Activated CD4-positive, alpha-beta T cell treated with anti-CD3 and anti-CD28 coated beads, Interleukin-2, amount 50 U/mL, for 24 hours (primary cell): ENCODE data around the gene HEPHL1.
"Not testable (repeated sequence)": the region's sequence is repeated elsewhere in the genome, so short reads cannot be mapped to it uniquely, and the experiment has no call there.

Experiments
- DNase-seq, 2 donors: peaks; one replicate each; pipeline ENCODE4 v3.0.0-alpha.2; 2020; ENCODE audit warnings: low read depth in 1 of 2, low spot score in 1 of 2

The HEPHL1 gene, protein sequence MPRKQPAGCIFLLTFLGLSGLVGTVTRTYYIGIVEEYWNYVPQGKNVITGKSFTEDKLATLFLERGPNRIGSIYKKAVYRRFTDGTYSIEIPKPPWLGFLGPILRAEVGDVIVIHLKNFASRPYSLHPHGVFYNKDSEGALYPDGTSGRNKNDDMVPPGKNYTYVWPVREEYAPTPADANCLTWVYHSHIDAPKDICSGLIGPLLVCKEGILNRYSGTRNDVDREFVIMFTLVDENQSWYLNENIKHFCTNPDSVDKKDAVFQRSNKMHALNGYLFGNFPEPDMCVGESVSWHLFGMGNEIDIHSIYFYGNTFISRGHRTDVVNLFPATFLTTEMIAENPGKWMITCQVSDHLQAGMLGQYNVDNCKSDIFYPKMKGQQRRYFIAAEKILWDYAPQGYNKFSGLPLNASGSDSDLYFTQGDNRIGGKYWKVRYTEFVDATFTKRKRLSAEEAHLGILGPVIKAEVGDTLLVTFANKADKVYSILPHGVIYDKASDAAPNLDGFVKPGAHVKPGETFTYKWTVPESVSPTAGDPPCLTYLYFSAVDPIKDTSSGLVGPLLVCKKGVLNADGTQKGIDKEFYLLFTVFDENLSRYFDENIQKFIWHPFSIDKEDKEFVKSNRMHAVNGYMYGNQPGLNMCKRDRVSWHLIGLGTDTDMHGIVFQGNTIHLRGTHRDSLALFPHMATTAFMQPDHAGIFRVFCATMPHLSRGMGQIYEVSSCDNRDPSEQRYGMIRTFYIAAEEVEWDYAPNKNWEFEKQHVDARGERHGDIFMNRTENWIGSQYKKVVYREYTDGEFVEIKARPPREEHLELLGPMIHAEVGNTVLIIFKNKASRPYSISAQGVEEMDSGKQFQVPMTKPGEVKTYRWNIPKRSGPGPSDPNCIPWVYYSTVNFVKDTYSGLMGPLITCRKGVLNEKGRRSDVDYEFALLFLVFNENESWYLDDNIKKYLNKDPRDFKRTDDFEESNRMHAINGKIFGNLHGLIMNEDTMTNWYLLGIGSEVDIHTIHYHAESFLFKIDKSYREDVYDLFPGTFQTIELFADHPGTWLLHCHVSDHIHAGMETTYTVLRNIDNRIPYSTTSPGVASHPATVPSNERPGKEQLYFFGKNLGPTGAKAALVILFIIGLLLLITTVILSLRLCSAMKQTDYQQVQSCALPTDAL

DNA sequence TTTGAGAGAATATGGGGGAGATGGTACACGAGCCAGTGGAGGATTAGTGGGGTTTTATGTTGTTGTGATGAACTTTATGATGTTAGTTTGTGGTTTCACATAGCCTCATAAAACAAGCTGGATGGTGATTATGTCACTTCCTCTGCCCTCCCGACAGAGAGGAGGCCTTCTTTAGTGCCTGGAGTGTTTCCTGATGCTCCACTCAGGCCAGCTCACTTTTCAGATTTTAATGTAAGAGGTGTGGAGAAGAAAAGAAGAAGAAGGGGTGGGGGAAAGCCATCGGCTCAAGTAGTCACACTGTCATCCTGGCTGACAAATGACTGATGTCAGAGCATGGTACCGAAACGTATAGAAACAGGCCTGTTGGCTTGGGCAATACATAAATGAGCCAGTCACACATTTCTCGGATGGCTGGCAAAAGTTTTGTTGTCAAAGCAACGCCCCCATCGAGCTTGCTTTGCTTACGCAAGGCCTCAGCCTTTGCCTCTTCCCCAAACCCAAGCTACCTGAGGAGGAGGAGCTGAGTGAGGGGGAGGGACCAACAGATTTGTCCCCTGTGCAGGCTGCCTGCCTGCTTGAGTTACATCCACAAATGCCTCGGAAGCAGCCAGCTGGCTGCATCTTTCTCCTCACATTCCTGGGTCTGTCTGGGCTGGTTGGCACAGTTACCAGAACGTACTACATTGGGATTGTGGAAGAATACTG, at the start of gene HEPHL1:
Gene HEPHL1 (plus strand): TSS at position 578 of the 705 bp plus-strand sequence. CDS start 15 bp downstream, at position 593.
- no peak for DNase-seq

DNA sequence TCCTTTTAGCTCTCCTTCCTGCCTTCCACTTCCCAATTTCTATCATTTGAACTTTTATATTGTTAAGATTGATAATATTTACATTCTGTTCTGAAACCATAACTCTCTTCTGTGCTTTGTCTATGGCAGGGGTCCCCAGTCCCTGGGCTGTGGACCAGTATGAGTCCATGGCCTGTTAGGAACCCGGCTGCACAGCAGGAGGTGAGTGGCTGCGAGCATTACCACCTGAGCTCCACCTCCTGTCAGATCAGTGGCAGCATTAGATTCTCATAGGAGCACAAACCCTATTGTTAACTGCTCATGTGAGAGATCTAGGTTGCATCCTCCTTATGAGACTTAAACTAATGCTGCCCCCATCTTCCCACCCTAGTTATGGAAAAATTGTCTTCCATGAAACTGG, 48.4 kb upstream of the HEPHL1 start:
- DNase-seq: no peak

DNA sequence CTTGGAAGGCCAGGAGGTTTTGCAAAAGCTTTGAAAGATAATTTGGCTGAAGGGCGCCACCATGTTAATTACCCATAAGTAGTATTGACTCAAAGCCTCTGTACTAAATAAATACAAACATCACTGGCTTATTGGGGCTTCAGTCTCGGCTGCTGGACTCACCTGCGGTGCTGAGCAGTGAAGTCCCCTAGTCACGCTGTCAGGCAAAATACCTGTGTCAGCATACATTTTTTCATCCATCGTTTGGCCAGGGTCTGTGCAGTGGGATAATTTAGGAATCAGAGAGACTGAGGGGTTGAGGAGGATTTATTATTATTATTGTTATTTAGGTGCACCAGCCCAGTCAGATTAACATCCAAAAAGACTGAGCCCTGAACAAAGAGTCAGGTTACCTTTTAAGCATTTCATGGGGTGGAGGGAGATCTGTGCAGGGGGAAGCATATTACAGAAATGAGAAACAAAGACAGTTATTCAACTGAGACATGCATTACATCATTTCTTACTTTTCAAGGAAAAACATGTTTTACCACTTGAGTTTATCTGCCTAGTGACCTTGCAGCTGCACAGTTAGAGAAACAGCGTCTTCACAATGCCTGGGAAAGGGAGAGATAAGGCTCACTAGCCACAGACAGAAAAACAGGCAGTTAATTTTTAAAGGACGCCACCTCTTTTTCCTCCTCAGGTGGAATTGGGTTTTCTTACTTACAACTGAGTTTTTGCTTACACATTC, 47.7 kb upstream of the HEPHL1 start:
- not testable (repeated sequence) for DNase-seq

DNA sequence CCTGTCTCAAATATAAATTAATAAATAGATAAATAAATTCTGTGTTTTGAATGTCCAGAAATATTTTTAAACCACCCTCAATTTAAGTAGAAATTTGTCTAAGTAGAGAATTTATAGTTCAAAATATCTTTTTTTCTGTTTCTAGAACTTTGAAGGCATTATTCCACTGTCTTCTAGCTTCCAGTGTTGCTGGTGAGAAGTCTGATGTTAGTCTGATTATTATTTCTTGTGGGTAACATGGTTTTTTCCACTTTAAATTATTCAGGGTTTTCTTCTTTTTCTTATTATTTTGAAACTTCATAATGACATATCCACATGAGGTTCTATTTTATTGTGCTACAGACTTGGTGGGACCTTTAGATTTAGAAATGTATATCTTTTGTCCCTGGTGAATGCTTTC, 46.4 kb upstream of the HEPHL1 start:
- DNase-seq: no peak

DNA sequence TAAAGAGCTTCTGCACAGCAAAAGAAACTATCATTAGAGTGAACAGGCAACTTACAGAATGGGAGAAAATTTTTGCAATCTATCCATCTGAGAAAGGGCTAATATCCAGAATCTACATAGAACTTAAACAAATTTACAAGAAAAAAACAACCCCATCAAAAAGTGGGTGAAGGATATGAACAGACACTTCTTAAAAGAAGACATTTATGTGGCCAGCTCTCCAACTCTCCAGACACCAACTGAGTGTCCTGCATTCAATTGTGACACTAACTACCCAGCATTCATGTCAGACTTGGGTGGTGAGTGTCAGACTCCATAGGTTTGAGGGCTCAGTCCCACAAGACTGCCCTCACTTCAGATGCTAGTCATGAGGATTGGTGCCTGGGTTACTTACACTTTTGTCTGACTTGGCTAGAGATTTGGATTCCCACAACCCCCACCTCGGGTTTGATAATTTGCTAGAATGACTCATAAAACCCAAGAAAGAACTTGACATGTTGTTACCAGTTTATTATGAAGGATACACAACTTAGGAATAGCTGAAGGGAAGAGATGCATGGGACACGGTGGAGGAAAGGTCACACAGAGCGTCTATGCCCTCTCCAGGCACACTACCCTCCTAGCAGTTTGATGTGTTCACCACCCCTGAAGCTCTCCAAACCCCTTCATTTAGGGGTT, 44.4 kb upstream of the HEPHL1 start:
- not testable (repeated sequence) for DNase-seq

DNA sequence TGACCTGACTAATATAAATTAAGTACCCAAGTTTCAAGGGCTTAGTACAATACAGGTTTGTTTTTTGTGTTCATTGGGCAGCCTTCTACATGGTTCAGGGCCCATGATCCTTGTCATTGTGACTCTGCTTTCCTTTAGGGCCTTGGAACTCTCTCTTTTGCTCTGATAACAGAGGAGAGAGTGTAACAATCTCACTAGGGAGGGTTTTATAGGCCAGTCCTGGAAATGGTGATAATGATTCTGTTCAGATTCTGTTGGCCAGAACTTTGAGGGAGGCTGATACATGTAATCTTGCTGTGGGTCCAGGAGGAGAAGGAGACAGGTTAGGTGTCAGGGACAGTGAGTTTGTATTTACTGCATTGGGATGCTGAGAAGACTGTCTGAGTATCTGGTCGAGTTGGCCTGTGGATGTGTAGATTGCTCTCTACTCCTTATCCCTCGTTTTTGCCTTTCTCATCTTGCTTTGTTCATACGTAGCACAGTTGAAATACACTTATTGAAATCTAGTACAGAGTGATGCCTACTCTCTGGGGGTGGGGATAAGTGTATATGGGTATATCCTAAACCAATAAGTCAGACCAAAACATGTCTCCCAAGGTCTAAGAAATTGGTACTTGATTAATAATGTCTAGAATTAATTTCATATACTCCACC, 37.5 kb upstream of the HEPHL1 start:
- no peak for DNase-seq

DNA sequence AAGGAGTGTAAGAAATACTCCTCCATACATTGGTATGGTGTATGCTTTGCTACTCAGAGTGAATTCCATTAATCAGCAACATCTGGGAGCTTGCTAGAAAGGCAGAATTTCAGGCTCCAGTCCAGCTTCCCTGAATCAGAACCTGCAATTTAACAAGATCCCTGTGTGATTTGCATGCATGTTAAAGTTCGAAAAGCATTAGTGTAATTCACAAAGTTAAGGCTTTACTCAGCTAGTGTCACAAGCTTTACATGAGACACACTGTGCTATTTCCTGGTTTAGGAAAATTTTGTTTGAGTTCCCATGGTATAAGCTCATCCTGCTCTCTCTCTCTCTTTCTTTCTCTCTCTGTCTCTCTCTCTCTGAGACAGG, 37.0 kb upstream of the HEPHL1 start:
- DNase-seq: no peak

DNA sequence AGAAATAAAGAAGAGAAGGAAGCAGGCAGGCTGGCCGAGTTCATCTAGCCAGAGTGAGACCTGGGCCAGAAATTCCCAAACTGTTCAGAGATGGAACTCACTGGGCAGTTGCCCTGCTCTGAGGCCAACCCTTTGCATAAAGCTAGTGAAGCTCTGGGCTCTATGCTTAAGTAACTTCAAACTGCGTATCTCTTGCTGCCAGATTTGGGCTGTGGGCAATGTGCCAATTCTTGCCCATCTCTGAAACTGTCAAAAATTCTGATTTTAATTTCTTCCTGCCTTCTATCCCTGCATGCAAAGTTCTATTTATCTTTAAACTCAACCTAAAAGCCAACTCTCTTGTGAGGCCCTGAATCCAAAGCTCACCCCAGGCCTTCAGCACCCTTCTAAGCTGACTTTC, 36.2 kb upstream of the HEPHL1 start:
- DNase-seq: no peak

DNA sequence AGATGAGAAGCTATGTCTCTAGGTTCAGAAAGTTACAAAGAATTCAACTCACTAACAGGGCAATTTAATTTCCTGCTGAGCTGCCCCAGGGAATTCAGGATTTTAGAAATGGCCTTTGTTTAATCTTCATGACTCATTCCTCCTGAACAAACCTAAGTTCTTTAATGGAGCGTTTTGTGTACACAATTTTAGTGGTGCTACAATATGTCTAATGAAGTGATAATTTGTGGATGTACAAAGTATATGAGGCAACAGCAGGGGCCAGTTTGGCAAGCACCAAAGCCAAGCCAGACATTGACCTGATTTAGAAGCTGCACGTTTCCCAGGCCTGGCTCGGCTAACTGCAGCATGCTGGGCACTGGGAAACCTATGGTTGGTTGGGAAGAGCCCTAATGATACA, 34.4 kb upstream of the HEPHL1 start:
- no peak for DNase-seq

DNA sequence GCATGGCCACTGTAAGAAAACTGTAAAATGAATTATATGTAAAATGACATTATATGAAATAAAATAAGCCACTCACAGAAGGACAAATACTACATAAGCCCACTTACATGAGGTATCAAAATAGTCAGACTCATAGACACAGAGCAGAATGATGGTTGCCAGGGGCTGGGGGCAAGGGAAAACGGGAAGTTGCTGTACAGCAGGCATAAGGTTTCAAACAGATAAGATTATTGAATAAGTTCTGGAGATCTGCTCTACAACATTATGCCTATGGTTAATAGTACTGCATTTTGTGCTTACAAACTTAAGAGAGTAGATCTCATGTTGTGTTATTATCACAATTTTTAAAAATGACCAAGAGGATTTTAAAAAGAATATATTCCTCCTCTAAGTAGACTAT, 32.7 kb upstream of the HEPHL1 start:
- DNase-seq: no peak

DNA sequence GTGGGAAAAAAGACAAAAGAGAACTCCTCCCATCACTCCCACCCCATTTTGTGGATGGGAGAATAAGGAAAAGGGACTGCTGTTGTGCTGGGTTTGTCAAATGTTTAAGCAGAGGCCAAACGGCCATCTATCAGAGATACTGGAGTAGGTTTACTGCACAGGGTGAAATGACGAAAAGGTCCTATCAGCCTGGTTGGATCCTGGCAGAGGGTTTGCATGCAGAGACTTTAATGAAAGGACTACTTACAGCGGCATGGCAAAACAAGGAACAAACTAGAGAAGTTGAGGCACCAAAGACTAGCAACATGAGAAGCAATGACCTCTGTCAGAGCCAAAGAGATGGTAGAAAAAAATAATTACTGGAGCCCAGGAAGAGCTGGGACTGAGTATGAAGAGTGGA, 32.2 kb upstream of the HEPHL1 start:
- no peak for DNase-seq

DNA sequence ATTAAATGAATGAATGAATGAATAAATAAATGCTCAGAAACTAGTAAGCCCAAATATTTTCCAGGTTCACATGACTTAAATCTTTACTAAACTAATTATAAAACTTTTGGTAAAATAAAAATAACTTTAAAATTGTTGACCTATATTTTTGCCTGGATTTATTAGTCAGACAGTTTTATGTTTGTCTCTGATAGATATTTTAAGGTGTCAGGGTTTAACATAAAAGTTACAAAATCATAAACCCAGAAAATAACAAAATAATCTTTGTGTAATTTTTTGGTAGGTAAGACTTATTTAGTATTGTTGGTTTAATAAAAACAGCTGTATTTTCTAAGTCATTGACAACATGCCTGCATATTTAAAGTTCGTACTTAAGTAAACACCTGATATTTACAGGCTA, 27.4 kb upstream of the HEPHL1 start:
- no peak for DNase-seq

DNA sequence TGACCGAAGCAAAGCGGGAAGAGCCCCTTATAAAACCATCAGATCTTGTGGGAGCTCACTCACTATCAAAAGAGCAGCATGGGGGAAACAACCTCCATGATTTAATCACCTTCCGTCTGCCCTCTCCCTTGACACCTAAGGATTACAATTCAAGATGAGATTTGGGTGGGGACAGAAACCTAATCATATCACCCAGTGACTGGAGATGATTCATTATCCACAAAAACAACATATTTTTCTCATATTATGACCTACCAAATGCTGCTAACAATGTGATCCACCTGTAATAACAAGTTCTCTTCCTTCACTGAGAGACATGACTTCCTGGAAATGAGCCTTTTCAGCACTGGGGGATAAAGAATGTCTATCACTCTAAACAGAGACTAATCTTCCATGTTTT, 23.4 kb upstream of the HEPHL1 start:
- DNase-seq: no peak

DNA sequence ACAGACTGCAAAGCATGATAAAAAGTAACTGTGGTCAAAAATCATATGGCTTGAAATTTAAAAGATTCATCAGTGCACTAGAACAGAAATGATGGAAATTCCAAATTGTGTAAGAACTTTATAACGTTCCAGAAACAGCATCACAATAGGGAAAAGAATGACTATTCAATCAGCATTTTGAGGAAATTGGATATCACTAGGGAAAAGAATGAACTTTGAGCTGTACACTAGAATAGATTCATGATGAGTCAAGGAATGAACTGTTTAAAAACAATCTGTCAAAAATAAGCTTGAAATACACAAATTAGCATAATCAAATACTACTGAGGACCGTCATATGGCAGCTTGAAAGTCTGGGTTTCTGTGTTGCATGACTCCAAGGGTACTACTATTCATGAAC, 20.5 kb upstream of the HEPHL1 start:
- no peak for DNase-seq

DNA sequence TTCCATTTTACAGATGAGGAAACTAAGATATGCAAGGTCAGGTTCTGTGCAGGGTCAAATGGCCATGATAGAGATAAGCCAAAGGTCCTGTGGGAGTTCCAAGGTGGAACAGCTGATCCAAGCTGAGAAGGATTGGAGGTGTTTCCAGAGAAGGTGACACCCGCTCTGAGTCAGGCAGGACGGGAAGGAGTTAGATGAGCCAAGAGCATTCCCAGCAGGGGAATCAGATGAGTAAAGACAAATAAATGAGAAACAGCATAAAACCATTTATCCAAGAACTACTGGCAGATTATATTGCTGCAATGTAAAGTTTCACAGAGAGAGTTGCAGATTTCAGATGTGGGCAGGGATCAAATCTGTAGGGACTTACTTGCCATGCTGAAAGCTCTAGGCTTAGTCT, 18.9 kb upstream of the HEPHL1 start:
- DNase-seq: no peak

DNA sequence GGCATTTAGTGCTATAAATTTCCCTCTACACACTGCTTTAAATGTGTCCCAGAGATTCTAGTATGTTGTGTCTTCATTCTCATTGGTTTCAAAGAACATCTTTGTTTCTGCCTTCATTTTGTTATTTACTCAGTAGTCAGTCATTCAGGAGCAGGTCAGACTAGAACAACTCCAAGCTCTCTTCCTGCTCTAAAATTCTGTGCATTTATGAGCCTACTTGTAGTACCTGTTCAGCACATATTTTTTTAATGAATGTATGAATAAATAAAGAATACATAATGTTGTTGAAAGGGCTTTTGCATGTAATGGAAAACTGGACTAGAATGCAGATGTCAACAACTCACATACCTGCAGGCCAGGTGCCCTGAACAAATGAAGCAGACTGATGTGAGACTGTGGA, 13.7 kb upstream of the HEPHL1 start:
- no peak for DNase-seq

DNA sequence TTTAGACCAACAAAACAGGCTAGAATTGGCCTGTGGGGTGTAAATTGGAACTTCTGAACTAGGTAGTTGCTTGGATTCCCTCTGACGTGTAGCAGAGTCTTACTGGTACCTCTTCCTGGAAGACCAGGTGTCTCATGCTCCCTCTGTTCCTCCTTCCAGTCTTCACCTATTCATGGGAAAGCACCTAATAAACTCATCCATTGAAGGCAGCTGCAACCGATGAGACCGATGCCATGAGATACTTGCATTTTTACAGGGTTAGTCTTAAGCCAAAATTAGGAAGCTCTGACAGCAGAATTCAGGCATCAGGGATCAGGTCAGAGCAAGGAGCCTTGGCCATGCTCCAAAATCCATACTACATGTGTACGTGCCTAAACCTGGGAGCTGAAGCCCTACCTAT, 13.2 kb upstream of the HEPHL1 start:
- no peak for DNase-seq

DNA sequence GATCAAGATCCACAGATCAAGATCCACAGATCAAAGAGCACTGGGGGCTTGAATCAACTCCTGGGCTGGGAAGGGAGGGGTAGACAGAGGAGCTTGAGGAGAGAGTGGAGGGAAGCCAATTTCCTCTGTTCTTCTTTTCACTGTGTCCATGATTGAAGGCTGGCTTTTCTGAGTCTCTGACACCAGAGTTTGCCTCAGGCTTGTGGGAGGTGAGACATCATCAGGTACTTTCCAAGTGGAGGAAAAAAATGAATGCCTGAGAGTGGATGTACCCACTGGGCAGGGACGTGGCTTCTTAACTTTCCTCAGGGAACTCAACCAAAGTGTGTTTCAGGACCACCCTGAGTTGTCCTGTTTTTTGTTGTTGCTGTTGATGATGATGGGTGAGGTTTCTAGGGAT, 11.0 kb upstream of the HEPHL1 start:
- no peak for DNase-seq

DNA sequence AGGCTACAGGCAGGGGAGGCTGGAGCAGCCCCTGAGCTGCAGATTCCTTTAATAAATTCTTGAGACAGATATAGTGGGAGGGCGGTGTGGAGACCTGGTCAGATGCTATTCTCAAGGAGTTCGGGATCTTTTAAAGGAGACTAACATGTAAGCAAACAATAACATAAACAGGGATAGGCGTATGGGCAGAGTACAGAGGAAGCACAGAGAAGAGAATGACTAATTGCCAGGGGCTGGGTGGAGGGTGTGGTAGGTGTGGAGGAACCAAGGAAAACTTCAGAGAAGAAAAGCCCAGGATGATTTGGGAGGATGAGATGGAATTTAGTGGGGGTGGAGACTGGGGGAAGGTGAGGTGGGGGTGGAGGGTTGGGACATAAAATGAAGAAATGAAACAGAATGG, 9.7 kb upstream of the HEPHL1 start:
- DNase-seq: no peak

DNA sequence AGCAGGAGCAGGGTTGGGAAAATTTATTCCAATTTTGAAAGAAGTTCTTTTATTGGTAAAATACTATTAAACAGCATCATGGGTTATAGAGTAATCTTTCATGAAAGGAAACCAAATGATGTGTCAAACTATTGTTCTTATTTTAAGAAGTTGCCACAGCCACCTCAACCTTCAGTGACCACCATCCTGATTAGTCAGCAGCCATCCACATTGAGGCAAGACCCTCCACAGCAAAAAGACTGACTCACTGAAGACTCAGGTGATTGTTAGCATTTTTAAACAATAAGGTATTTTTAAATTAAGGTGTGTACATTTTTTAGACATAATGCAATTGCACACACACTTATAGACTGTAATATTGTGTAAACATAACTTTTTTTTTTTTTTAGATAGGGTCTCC, 3.7 kb upstream of the HEPHL1 start:
- no peak for DNase-seq
